Measurements from ENCODE around the gene C1QB.
A peak's percentile ranks its signal among the peaks of the same experiment; 100 is the strongest.
"Not testable (repeated sequence)": the region's sequence is repeated elsewhere in the genome, so short reads cannot be mapped to it uniquely, and the experiment has no call there.

Gene C1QB

GRCh38 chr1:22702296-22703085 is 49.5 kb downstream of the C1QB start:
- DNase-seq: no peak

GRCh38 chr1:22704440-22705067 is 51.5 kb downstream of the C1QB start:
- peak; percentile 84 for DNase-seq

- no peak for DNase-seq
Observed at GRCh38 chr1:22705586-22705985, 52.5 kb downstream of the C1QB start.

GRCh38 chr1:22706100-22706499 is 53.1 kb downstream of the C1QB start:
- not testable (repeated sequence) for DNase-seq

- DNase-seq: no peak
Observed at GRCh38 chr1:22708777-22709176, 55.7 kb downstream of the C1QB start.

GRCh38 chr1:22709227-22709626 is 56.2 kb downstream of the C1QB start:
- no peak for DNase-seq

GRCh38 chr1:22709891-22710700 is 57.1 kb downstream of the C1QB start:
- DNase-seq: peak; percentile 87

GRCh38 chr1:22710701-22711049 is 57.6 kb downstream of the C1QB start, which contains the start of gene EPHB2:
Gene EPHB2 (plus strand): TSS chr1:22710839. CDS start chr1:22710983, 144 bp downstream.
- no peak for DNase-seq

- DNase-seq: no peak
Observed at GRCh38 chr1:22711071-22711470, 58.0 kb downstream of the C1QB start.
